Measurements from ENCODE around the gene CNNM3.
"Not testable (repeated sequence)": the region's sequence is repeated elsewhere in the genome, so short reads cannot be mapped to it uniquely, and the experiment has no call there.

The CNNM3 gene

GRCh38 chr2:96859099-96859649 is 43.1 kb downstream of the CNNM3 start:
- Histone ChIP-seq H3K36me3 (ENCODE audit: control insufficient read depth, insufficient read depth, low read length) (peaks cover 31% of the 10 kb centered on the region), H3K27ac (ENCODE audit: low read length) (no peak overlapping the region), H3K4me3 (ENCODE audit: low read length) (peak overlapping the region; percentile 4; the same call in 1 of the 2 replicates), H3K27me3 (ENCODE audit: control insufficient read depth, insufficient read depth, low read length) (no peaks in the 10 kb centered on the region), H3K4me1 (ENCODE audit: control insufficient read depth, insufficient read depth, low read length) (peaks cover 2% of the 10 kb centered on the region; the same call in 1 of the 2 replicates), H3K9me3 (ENCODE audit: control insufficient read depth, insufficient read depth, low read length) (no peaks in the 10 kb centered on the region)
- WGBS (ENCODE audit: insufficient coverage, insufficient read length): no CpG with 5 or more reads among the region's 11 CpGs
- DNase-seq (ENCODE audit: low read depth, low spot score): no peak

DNA sequence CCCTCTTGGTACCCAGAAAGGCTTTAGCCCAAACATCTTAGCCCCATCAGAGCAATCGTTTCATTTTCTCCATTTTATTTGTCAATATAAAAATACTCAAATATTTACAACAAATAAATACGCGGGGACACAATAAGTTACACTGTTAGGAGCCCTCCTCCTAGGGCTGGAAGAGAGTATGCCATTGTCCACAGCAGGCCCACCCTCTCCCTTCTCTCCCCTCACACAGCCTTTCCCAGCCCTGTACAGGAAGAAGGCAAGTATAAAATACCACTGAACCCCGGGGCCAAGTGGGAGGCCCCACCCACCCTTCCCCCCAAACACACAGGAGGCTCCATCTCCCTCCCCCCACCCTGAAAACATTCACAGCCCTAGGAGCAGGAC is 43.6 kb downstream of the CNNM3 start:
- Histone ChIP-seq H3K4me3 (ENCODE audit: low read length) (no peak overlapping the region), H3K27ac (ENCODE audit: low read length) (no peak overlapping the region), H3K27me3 (ENCODE audit: control insufficient read depth, insufficient read depth, low read length) (no peaks in the 10 kb centered on the region), H3K4me1 (ENCODE audit: control insufficient read depth, insufficient read depth, low read length) (peaks cover 2% of the 10 kb centered on the region; the same call in 1 of the 2 replicates), H3K9me3 (ENCODE audit: control insufficient read depth, insufficient read depth, low read length) (no peaks in the 10 kb centered on the region), H3K36me3 (ENCODE audit: control insufficient read depth, insufficient read depth, low read length) (peaks cover 35% of the 10 kb centered on the region)
- 100% methylated on average over 3 of the region's 4 CpGs for WGBS (ENCODE audit: insufficient coverage, insufficient read length)
- no peak for DNase-seq (ENCODE audit: low read depth, low spot score)

DNA sequence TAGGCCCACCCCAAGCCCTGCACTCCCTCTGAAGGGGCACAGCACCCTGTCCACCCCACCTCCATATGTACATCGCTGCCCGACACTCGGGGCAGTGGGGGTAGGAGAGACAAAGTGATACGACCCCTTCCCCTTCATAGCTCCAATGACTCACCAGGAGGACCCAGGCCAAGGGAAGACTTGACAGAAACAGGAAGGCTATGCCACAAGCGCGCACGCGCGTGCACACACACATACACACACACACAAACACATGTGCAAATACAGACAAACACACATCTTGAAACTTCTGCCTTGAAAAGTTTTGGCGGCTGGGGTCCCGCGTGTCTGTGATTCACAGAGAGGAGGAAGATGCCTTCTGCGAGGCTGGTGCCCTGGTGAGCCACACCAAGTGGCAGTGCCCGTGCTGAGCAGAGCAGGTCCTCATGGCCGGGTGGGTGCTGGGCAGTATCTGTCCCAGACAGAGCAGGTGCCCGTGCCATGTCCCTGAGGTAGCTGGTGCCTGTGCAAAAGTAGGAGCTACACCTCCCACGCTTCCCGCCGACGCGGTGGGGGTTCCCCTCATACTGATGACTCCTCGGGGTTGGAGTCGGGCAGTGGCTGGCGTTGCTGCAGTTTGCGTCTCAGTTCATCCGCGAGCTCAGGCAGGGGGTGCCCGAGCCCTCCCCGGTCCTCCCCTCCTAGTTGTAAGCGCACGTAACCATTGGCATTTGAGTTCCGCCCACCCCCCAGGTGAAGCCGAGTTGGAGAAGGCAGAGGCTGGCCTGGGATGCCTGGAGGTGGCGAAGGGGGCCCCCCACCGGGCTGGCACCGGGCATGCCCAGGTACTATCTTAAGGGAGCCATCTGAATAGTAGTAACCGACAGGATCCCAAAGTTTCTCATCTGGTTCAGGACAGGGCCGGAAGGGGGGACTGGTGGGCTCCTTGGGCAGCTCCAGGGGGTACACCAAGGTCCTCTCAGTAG is 44.3 kb downstream of the CNNM3 start:
- no CpG with 5 or more reads among the region's 38 CpGs for WGBS (ENCODE audit: insufficient coverage, insufficient read length)
- no peak for DNase-seq (ENCODE audit: low read depth, low spot score)
- Histone ChIP-seq H3K4me1 (ENCODE audit: control insufficient read depth, insufficient read depth, low read length) (peaks cover 2% of the 10 kb centered on the region; the same call in 1 of the 2 replicates), H3K27me3 (ENCODE audit: control insufficient read depth, insufficient read depth, low read length) (no peaks in the 10 kb centered on the region), H3K9me3 (ENCODE audit: control insufficient read depth, insufficient read depth, low read length) (no peaks in the 10 kb centered on the region), H3K36me3 (ENCODE audit: control insufficient read depth, insufficient read depth, low read length) (peaks cover 42% of the 10 kb centered on the region), H3K27ac (ENCODE audit: low read length) (no peak overlapping the region), H3K4me3 (ENCODE audit: low read length) (no peak overlapping the region)

DNA sequence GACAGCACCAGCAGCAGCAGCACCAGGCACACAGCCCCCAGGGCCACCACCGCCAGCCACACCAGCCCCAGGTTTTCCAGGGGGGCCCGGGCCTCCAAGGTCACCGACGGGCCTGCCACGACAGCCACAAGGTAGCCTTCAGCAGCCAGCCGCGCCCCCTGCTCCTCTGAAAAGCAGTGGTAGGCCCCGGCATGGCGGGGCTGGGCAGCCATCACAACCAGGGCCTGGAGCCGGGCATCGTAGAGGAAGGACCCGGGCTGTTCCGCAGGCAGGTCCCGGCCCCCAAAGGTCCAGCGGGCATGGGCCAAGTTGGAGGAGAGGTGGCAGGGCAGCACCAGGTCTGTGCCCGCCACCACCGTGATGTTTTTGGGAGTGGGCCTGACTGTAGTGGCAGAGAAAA is 45.0 kb downstream of the CNNM3 start:
- no peak overlapping the region for H3K27ac ChIP-seq (ENCODE audit: low read length)

GRCh38 chr2:96863056-96863455 is 47.0 kb downstream of the CNNM3 start:
- H3K27me3 ChIP-seq (ENCODE audit: control insufficient read depth, insufficient read depth, low read length); H3K4me3 ChIP-seq (ENCODE audit: low read length); H3K9me3 ChIP-seq (ENCODE audit: control insufficient read depth, insufficient read depth, low read length); DNase-seq (ENCODE audit: low read depth, low spot score); H3K27ac ChIP-seq (ENCODE audit: low read length); H3K4me1 ChIP-seq (ENCODE audit: control insufficient read depth, insufficient read depth, low read length): not testable (repeated sequence)
- no CpG with 5 or more reads among the region's 4 CpGs for WGBS (ENCODE audit: insufficient coverage, insufficient read length)
- peaks cover 56% of the 10 kb centered on the region for H3K36me3 ChIP-seq (ENCODE audit: control insufficient read depth, insufficient read depth, low read length)

More for the DNA sequence above, 45.0 kb downstream of the CNNM3 start:
- H3K4me3 ChIP-seq (ENCODE audit: low read length): no peak overlapping the region
- DNase-seq (ENCODE audit: low read depth, low spot score): no peak
- H3K36me3 ChIP-seq (ENCODE audit: control insufficient read depth, insufficient read depth, low read length): peaks cover 49% of the 10 kb centered on the region
- no CpG with 5 or more reads among the region's 17 CpGs for WGBS (ENCODE audit: insufficient coverage, insufficient read length)
- no peaks in the 10 kb centered on the region for H3K27me3 ChIP-seq (ENCODE audit: control insufficient read depth, insufficient read depth, low read length)
- no peaks in the 10 kb centered on the region for H3K9me3 ChIP-seq (ENCODE audit: control insufficient read depth, insufficient read depth, low read length)
- peaks cover 2% of the 10 kb centered on the region; the same call in 1 of the 2 replicates for H3K4me1 ChIP-seq (ENCODE audit: control insufficient read depth, insufficient read depth, low read length)

DNA sequence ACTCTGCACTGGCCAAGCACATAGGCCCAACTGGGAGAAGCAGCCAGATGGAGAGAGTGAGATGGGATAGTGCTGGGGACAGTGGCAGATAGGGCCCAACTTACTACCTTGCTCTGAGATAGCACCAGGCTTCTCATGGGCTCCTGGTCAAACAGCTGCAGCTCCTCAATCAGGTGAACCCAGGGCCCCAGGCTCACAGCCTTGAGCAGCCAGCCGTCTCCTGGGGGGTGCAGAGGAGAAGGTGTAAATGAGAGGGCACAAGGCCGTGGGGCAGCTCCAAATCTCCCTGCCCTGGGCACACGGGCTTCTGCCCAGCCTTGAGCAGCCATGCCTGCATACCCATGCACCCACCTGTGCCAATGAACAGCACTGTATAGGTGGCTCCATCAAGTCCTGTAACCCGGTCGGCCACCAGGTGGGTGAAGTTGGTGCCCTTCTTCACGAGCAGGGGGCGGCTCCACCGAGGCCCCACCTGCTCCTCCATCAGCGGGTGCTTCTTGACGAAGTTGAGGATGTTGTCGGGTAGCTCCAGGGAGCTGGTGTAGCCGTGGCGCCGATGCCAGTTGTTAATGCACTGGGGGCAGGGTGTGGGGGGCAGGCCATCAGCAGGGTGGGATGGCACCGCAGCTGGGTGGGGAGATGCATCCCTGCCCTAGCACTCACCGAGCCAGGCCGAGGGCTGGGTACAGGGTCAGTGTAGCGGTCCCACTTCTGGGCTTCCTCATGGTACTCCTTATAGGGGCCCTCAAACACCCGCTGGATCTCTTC is 47.7 kb downstream of the CNNM3 start:
- Histone ChIP-seq H3K4me3 (ENCODE audit: low read length) (no peak overlapping the region), H3K27me3 (ENCODE audit: control insufficient read depth, insufficient read depth, low read length) (no peaks in the 10 kb centered on the region), H3K36me3 (ENCODE audit: control insufficient read depth, insufficient read depth, low read length) (peaks cover 56% of the 10 kb centered on the region), H3K27ac (ENCODE audit: low read length) (no peak overlapping the region), H3K4me1 (ENCODE audit: control insufficient read depth, insufficient read depth, low read length) (peaks cover 6% of the 10 kb centered on the region), H3K9me3 (ENCODE audit: control insufficient read depth, insufficient read depth, low read length) (no peaks in the 10 kb centered on the region)
- WGBS (ENCODE audit: insufficient coverage, insufficient read length): no CpG with 5 or more reads among the region's 19 CpGs
- no peak for DNase-seq (ENCODE audit: low read depth, low spot score)

- Histone ChIP-seq H3K27me3 (ENCODE audit: control insufficient read depth, insufficient read depth, low read length) (no peaks in the 10 kb centered on the region), H3K27ac (ENCODE audit: low read length) (no peak overlapping the region), H3K4me1 (ENCODE audit: control insufficient read depth, insufficient read depth, low read length) (peaks cover 4% of the 10 kb centered on the region; the same call in 1 of the 2 replicates), H3K9me3 (ENCODE audit: control insufficient read depth, insufficient read depth, low read length) (no peaks in the 10 kb centered on the region), H3K4me3 (ENCODE audit: low read length) (no peak overlapping the region), H3K36me3 (ENCODE audit: control insufficient read depth, insufficient read depth, low read length) (peaks cover 56% of the 10 kb centered on the region)
- WGBS (ENCODE audit: insufficient coverage, insufficient read length): no CpG with 5 or more reads among the region's 25 CpGs
- DNase-seq (ENCODE audit: low read depth, low spot score): no peak
These were observed 48.4 kb downstream of the CNNM3 start for GRCh38 chr2:96864343-96865091.

DNA sequence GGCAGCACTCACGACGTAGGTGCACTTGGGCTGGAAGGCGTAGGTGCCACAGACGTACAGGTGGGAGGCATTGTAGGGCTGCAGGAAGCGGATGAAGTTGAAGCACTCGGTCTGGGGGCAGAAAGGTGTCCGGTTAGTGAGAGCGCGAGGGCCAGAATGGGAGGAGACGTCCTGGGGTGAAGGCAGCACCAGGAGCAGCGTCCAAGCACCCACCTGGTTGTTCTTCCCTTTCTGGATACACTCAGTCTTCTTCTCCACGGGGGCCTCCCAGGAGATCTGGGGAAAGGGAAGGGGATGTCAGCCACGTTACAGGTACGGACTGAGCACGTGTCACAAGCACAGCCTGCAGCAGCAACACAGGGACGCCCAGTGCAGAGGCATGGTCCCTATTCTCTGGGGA is 49.6 kb downstream of the CNNM3 start:
- peaks cover 7% of the 10 kb centered on the region; the same call in 1 of the 2 replicates for H3K4me1 ChIP-seq (ENCODE audit: control insufficient read depth, insufficient read depth, low read length)
- no peak for DNase-seq (ENCODE audit: low read depth, low spot score)
- H3K36me3 ChIP-seq (ENCODE audit: control insufficient read depth, insufficient read depth, low read length): peaks cover 50% of the 10 kb centered on the region
- H3K27ac ChIP-seq (ENCODE audit: low read length): no peak overlapping the region
- no CpG with 5 or more reads among the region's 16 CpGs for WGBS (ENCODE audit: insufficient coverage, insufficient read length)
- no peak overlapping the region for H3K4me3 ChIP-seq (ENCODE audit: low read length)
- no peaks in the 10 kb centered on the region for H3K9me3 ChIP-seq (ENCODE audit: control insufficient read depth, insufficient read depth, low read length)
- H3K27me3 ChIP-seq (ENCODE audit: control insufficient read depth, insufficient read depth, low read length): no peaks in the 10 kb centered on the region

DNA sequence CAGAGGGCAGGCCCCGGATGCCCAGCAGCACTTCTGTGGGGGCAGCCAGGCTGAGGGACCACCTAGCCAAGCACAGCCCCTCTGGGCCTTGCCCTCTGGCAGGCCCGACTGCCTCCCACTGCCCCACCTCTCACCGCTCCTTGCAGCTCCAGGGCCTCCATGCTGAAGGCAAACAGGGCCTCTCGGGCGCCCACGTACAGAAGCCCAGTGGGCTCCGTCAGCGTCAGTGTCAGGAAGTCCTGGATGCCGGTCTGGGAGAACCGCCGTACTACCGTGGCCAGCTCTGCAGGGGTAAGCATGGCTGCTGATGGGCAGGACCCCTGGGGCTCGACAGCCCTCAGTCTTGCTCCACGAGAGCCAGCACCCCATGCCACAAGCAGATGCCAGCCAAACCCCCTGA is 50.1 kb downstream of the CNNM3 start:
- no CpG with 5 or more reads among the region's 14 CpGs for WGBS (ENCODE audit: insufficient coverage, insufficient read length)
- no peaks in the 10 kb centered on the region for H3K27me3 ChIP-seq (ENCODE audit: control insufficient read depth, insufficient read depth, low read length)
- peaks cover 47% of the 10 kb centered on the region for H3K36me3 ChIP-seq (ENCODE audit: control insufficient read depth, insufficient read depth, low read length)
- H3K4me3 ChIP-seq (ENCODE audit: low read length): no peak overlapping the region
- DNase-seq (ENCODE audit: low read depth, low spot score): no peak
- peaks cover 7% of the 10 kb centered on the region; the same call in 1 of the 2 replicates for H3K4me1 ChIP-seq (ENCODE audit: control insufficient read depth, insufficient read depth, low read length)
- H3K27ac ChIP-seq (ENCODE audit: low read length): no peak overlapping the region
- no peaks in the 10 kb centered on the region for H3K9me3 ChIP-seq (ENCODE audit: control insufficient read depth, insufficient read depth, low read length)
